Measurements from ENCODE around the gene MAPKBP1. TPM values are rescaled to one million over a fixed set of nuclear protein-coding genes. Genes with fewer than 3 reads are reported as not detected.
"Not testable (repeated sequence)": the region's sequence is repeated elsewhere in the genome, so short reads cannot be mapped to it uniquely, and the experiment has no call there.

The MAPKBP1 gene
- total and polyA plus RNA-seq, 2 of the 13 experiments (the other 11 are each of a cell fraction or from before 2014, with no cell fraction given) = 3.0 to 7.3 TPM

GRCh38 chr15:41829959-41830646 is 55.8 kb downstream of the MAPKBP1 start:
- no peak overlapping the region for H3K4me3 ChIP-seq (replicated peaks in 1 of 3; ENCODE audit: insufficient read depth in 1 of 3, low read depth in 2 of 3, low read length in 3 of 3)
- ATAC-seq (no peak), FAIRE-seq (no peak), DNase-seq (ENCODE audit: low spot score) (no peak)
- ChIA-PET POLR2A (no interaction called here), CTCF (ENCODE audit: low intra/inter-chr PET ratio, low total read pairs) (no interaction called here)
- H3K36me3 ChIP-seq (replicated peaks in 1 of 2; ENCODE audit: control insufficient read depth in 1 of 2, insufficient read depth in 2 of 2, low read length in 2 of 2) = 0 out of 5 replicates have a peak, but pooled peaks cover 0 to 5% of the 10 kb centered on the region in 2 experiments
- H3K4me2 ChIP-seq (ENCODE audit: low read depth, low read length) = no peak overlapping the region
- no peak overlapping the region for H3K9ac ChIP-seq (ENCODE audit: insufficient read depth, low read depth, low read length)
- H3K27ac ChIP-seq (ENCODE audit: extremely low read length, insufficient read depth, low read length) = no peak overlapping the region
- TF ChIP-seq ZNF773 (CRISPR knock-in tag; IDR thresholded peaks at IDR 0.05; ENCODE audit: borderline replicate concordance) (no peak), HMGXB3 (CRISPR knock-in tag; IDR thresholded peaks at IDR 0.05; ENCODE audit: borderline replicate concordance) (no peak), ZNF720 (CRISPR knock-in tag; IDR thresholded peaks at IDR 0.05) (no peak), ZNF282 (IDR thresholded peaks at IDR 0.05; ENCODE audit: partially characterized antibody) (no peak), YEATS2 (CRISPR knock-in tag; IDR thresholded peaks at IDR 0.05; ENCODE audit: borderline replicate concordance) (no peak), ZBTB46 (CRISPR knock-in tag; IDR thresholded peaks at IDR 0.05; ENCODE audit: borderline replicate concordance) (no peak)
- H4K20me1 ChIP-seq (ENCODE audit: insufficient read depth, low read length) = no peaks in the 10 kb centered on the region
- no peaks in the 10 kb centered on the region for H3K79me2 ChIP-seq (ENCODE audit: insufficient read depth, low read length)
- in situ Hi-C loops (cut with HindIII; ENCODE audit: extremely low pct_ligation_motif_present, low pct_unique_long_range_greater_than_20kb) = no loop called here
- intact Hi-C loops (cut with micrococcal nuclease; ENCODE audit: unreplicated experiment) = no loop called here
- no peaks in the 10 kb centered on the region; a peak in 1 of 5 replicates for H3K27me3 ChIP-seq (ENCODE audit: control insufficient read depth in 1 of 2, insufficient read depth in 2 of 2, low read length in 2 of 2)
- H3K4me1 ChIP-seq (ENCODE audit: insufficient read depth, low read length) = peaks cover 18% of the 10 kb centered on the region
- H3K9me3 ChIP-seq (ENCODE audit: low read length) = no peaks in the 10 kb centered on the region
- no TSS peak for BruUV-seq (replicated peaks)
- no peak overlapping the region for H2AFZ ChIP-seq (ENCODE audit: low read length)
- 97% methylated on average over 7 of the region's 13 CpGs for WGBS (ENCODE audit: low lambda C conversion rate)

- CTCF ChIA-PET (ENCODE audit: low intra/inter-chr PET ratio, low total read pairs) = not testable (repeated sequence)
These were observed 57.0 kb downstream of the MAPKBP1 start for GRCh38 chr15:41831291-41831690.

More at GRCh38 chr15:41831291-41831690, 57.0 kb downstream of the MAPKBP1 start:
- H3K4me3 ChIP-seq (replicated peaks in 1 of 3; ENCODE audit: insufficient read depth in 1 of 3, low read depth in 2 of 3, low read length in 3 of 3); POLR2A ChIA-PET; intact Hi-C loops (cut with micrococcal nuclease; ENCODE audit: unreplicated experiment); H3K27ac ChIP-seq (ENCODE audit: extremely low read length, insufficient read depth, low read length); FAIRE-seq; H3K27me3 ChIP-seq (ENCODE audit: control insufficient read depth in 1 of 2, insufficient read depth in 2 of 2, low read length in 2 of 2); H2AFZ ChIP-seq (ENCODE audit: low read length); H3K9me3 ChIP-seq (ENCODE audit: low read length); H3K9ac ChIP-seq (ENCODE audit: insufficient read depth, low read depth, low read length); in situ Hi-C loops (cut with HindIII; ENCODE audit: extremely low pct_ligation_motif_present, low pct_unique_long_range_greater_than_20kb); H3K79me2 ChIP-seq (ENCODE audit: insufficient read depth, low read length); ATAC-seq; DNase-seq (ENCODE audit: low spot score); BruUV-seq (replicated peaks); H3K36me3 ChIP-seq (replicated peaks in 1 of 2; ENCODE audit: control insufficient read depth in 1 of 2, insufficient read depth in 2 of 2, low read length in 2 of 2); H4K20me1 ChIP-seq (ENCODE audit: insufficient read depth, low read length); H3K4me2 ChIP-seq (ENCODE audit: low read depth, low read length): not testable (repeated sequence)
- WGBS (ENCODE audit: low lambda C conversion rate) = 92% methylated on average over 4 of the region's 4 CpGs
- peaks cover 18% of the 10 kb centered on the region for H3K4me1 ChIP-seq (ENCODE audit: insufficient read depth, low read length)
